Smooth muscle cell (in vitro differentiated cells): ENCODE data around the gene NRCAM. TPM values are rescaled to one million over a fixed set of nuclear protein-coding genes. Genes with fewer than 3 reads are reported as not detected.

Experiments
- DNase-seq: peaks from one replicate; lab custom pipeline; 2025; ENCODE audit not compliant: unreplicated experiment; lab: John Stamatoyannopoulos, UW
- H2AFZ ChIP-seq: fragments of 200-600 bp; sonication (generic); 2 replicates; pipeline ENCODE4 v1.6.0; 2016; ENCODE audit warnings: antibody characterized with exemption, low read depth, mild to moderate bottlenecking
- H3F3A ChIP-seq: fragments of 200-600 bp; sonication (generic); 2 replicates; pipeline ENCODE4 v1.6.0; 2017; ENCODE audit warnings: antibody characterized with exemption, low read depth
- H3K27ac ChIP-seq: fragments of 200-600 bp; sonication (generic); 2 replicates; pipeline ENCODE4 v1.5.1; 2016; ENCODE audit warnings: low read depth, mild to moderate bottlenecking
- H3K27me3 ChIP-seq: fragments of 200-600 bp; sonication (generic); 2 replicates; pipeline ENCODE4 v1.6.1; 2016; ENCODE audit warnings: low read depth, mild to moderate bottlenecking
- H3K36me3 ChIP-seq: fragments of 200-600 bp; sonication (generic); 2 replicates; pipeline ENCODE4 v1.5.1; 2016; ENCODE audit warnings: low read depth
- H3K4me1 ChIP-seq: fragments of 200-600 bp; sonication (generic); 2 replicates; pipeline ENCODE4 v1.5.1; 2016; ENCODE audit warnings: low read depth
- H3K4me2 ChIP-seq: fragments of 200-600 bp; sonication (generic); 2 replicates; pipeline ENCODE4 v1.6.0; 2016; ENCODE audit warnings: mild to moderate bottlenecking
- H3K4me3 ChIP-seq: fragments of 200-600 bp; sonication (generic); 2 replicates; pipeline ENCODE4 v1.5.1; 2016; ENCODE audit warnings: mild to moderate bottlenecking
- H3K79me2 ChIP-seq: fragments of 200-600 bp; sonication (generic); 2 replicates; pipeline ENCODE4 v1.6.0; 2016; ENCODE audit warnings: low read depth, mild to moderate bottlenecking
- H3K9ac ChIP-seq: fragments of 200-600 bp; sonication (generic); 2 replicates; pipeline ENCODE4 v1.6.0; 2016; ENCODE audit warnings: low read depth
- H3K9me3 ChIP-seq: fragments of 200-600 bp; sonication (generic); replicated peaks from 2 replicates; pipeline ENCODE4 v1.5.1; 2016; ENCODE audit warnings: low read depth
- H4K20me1 ChIP-seq: fragments of 200-600 bp; sonication (generic); 2 replicates; pipeline ENCODE4 v1.6.0; 2016; ENCODE audit warnings: low read depth
- WGBS: methylation state at CpG from one replicate; pipeline ENCODE4 v1.1.7; 2016; ENCODE audit warnings: low lambda C conversion rate; 5-methylcytosine and 5-hydroxymethylcytosine counted together
- polyA plus RNA-seq: library from polyadenylated mRNA; unstranded; fragments of >200 nt; fragmentation: Nextera tagmentation; extraction: Ambion mirVana; gene quantifications from 2 replicates; pipeline ENCODE4 v1.2.1, GENCODE V29; 2016
- total RNA-seq: library from RNA; depleted of rRNA; stranded (reverse); fragments of >200 nt; gene quantifications from 2 replicates; pipeline ENCODE4 v1.2.3, GENCODE V29; 2014
- TF ChIP-seq, protein P1 (sequence below): fragments of 200-600 bp; sonication (generic); IDR thresholded peaks from 2 replicates; pipeline ENCODE4 v1.5.1; 2017; ENCODE audit warnings: borderline replicate concordance, mild to moderate bottlenecking, antibody characterized with exemption; ENCODE audit not compliant: insufficient read depth, poor library complexity, severe bottlenecking

NRCAM gene
- total and polyA plus RNA-seq, 2 experiments from 2014 or later = 0.49 TPM; not detected in 1

DNA sequence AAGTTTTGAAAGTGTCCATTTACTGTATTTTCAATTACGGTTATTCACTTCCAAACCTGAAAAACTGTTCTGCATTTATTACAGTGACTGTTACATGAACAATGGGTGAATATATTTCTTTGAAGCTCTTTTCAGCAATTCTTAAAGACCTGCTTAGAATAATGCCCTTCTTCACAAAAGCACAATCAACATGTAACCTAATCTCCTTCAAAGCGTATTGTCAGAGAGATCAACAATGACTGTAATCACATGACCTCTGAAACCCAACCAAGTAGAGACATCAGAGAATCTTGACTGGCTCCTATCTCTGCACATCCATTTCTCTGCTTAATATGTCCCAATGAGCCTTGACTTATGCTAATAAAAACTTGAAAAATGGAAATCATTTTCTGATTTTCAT lies 126.7 kb downstream of the NRCAM start:
- Histone ChIP-seq H3K9me3 (no peaks in the 10 kb centered on the region), H3K4me3 (no peak overlapping the region), H4K20me1 (no peaks in the 10 kb centered on the region), H3F3A (no peaks in the 10 kb centered on the region), H3K27me3 (no peaks in the 10 kb centered on the region), H3K27ac (no peak overlapping the region), H3K9ac (no peak overlapping the region), H3K79me2 (no peaks in the 10 kb centered on the region), H3K36me3 (no peaks in the 10 kb centered on the region), H3K4me2 (no peak overlapping the region), H3K4me1 (peaks cover 39% of the 10 kb centered on the region), H2AFZ (no peak overlapping the region)
- 77% methylated on average over 2 of the region's 2 CpGs for WGBS
- TF ChIP-seq, protein P1, sequence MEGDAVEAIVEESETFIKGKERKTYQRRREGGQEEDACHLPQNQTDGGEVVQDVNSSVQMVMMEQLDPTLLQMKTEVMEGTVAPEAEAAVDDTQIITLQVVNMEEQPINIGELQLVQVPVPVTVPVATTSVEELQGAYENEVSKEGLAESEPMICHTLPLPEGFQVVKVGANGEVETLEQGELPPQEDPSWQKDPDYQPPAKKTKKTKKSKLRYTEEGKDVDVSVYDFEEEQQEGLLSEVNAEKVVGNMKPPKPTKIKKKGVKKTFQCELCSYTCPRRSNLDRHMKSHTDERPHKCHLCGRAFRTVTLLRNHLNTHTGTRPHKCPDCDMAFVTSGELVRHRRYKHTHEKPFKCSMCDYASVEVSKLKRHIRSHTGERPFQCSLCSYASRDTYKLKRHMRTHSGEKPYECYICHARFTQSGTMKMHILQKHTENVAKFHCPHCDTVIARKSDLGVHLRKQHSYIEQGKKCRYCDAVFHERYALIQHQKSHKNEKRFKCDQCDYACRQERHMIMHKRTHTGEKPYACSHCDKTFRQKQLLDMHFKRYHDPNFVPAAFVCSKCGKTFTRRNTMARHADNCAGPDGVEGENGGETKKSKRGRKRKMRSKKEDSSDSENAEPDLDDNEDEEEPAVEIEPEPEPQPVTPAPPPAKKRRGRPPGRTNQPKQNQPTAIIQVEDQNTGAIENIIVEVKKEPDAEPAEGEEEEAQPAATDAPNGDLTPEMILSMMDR = no peak
- DNase-seq = no peak

DNA sequence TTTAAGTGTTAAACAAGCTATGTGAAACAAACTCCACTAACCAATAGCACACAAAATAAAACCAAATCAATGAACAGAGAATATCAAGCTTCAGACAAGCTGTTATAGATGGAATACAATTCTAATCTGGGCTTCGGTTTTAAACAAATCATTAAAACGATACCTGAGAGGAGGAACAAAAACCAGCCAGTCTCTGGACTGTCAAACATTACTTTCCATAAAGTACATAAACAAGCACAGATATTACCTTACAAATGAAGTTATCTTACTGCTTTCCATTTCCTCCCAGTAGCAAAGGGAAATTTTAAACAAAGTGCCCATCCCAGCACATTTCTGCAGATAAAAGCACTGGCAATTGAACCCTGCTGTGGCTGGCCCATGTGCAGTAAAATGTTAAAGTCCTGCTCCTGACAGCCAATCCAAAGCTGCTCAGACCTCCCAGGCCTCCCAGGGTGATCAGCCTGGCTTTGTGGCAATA lies 128.0 kb downstream of the NRCAM start:
- no peak overlapping the region for H3K9ac ChIP-seq
- H4K20me1 ChIP-seq = no peaks in the 10 kb centered on the region
- H3K79me2 ChIP-seq = no peaks in the 10 kb centered on the region
- no peaks in the 10 kb centered on the region for H3F3A ChIP-seq
- no peak overlapping the region for H2AFZ ChIP-seq
- H3K27ac ChIP-seq = no peak overlapping the region
- no peak overlapping the region for H3K4me2 ChIP-seq
- peaks cover 51% of the 10 kb centered on the region for H3K4me1 ChIP-seq
- no peak overlapping the region for H3K4me3 ChIP-seq
- no peaks in the 10 kb centered on the region for H3K36me3 ChIP-seq
- WGBS = 81% methylated on average over 2 of the region's 2 CpGs
- H3K27me3 ChIP-seq = no peaks in the 10 kb centered on the region
- TF ChIP-seq, protein P1 = no peak
- DNase-seq = no peak
- no peaks in the 10 kb centered on the region for H3K9me3 ChIP-seq

DNA sequence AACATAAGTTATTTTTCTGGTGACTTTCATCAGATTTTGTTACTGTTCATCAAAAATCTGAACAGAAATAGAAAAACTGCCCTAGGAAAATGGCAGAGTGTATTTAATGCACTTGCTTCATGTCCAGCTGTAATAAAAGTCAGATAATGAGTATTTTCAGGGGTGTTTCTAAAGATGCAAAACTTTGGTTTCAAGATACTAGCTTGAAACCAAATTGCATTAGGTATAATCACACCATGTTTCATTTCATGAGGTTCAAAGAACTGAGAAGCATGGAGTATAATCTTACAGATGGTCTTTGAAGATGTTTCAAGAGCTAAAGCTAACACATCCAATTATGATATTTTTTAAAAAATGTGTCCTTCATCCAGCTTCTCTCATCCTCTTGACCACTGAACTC lies 128.9 kb downstream of the NRCAM start:
- Histone ChIP-seq H3K4me3 (no peak overlapping the region), H3K27ac (no peak overlapping the region), H3K36me3 (no peaks in the 10 kb centered on the region), H3K4me2 (no peak overlapping the region), H2AFZ (no peak overlapping the region), H3K4me1 (peaks cover 52% of the 10 kb centered on the region), H3K27me3 (no peaks in the 10 kb centered on the region), H3K79me2 (no peaks in the 10 kb centered on the region), H3K9ac (no peak overlapping the region), H3F3A (no peaks in the 10 kb centered on the region), H4K20me1 (no peaks in the 10 kb centered on the region), H3K9me3 (no peaks in the 10 kb centered on the region)
- TF ChIP-seq, protein P1 = no peak
- no peak for DNase-seq

DNA sequence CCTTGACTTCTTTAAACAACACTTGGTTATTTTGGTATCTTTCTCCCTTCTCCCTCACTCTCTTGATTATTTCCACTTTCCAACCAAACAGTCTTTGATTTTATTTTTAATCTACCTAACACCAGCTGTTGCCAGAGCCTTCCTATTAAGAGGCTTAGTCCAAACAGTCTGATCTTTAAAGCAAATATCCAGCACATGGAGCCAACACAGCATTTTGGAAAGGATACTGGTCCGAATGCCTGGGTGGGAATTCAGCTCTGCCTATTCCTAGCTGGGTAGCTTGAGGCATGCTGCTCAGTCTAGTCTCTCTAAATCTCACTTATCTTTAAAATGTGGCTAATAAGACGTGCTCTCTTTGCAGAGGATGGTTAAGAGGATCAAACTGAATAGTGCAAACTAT lies 129.3 kb downstream of the NRCAM start:
- Histone ChIP-seq H3F3A (no peaks in the 10 kb centered on the region), H3K4me2 (no peak overlapping the region), H3K27ac (no peak overlapping the region), H3K4me1 (peaks cover 52% of the 10 kb centered on the region), H3K79me2 (no peaks in the 10 kb centered on the region), H3K9ac (no peak overlapping the region), H3K9me3 (no peaks in the 10 kb centered on the region), H3K36me3 (no peaks in the 10 kb centered on the region), H2AFZ (no peak overlapping the region), H3K4me3 (no peak overlapping the region), H3K27me3 (no peaks in the 10 kb centered on the region), H4K20me1 (no peaks in the 10 kb centered on the region)
- WGBS = 78% methylated on average over 2 of the region's 2 CpGs
- DNase-seq = no peak
- TF ChIP-seq, protein P1 = no peak
